K562 (cell line): ENCODE data around the gene MAML3. TPM values are rescaled to one million over a fixed set of nuclear protein-coding genes. Genes with fewer than 3 reads are reported as not detected.
A peak's percentile ranks its signal among the peaks of the same experiment; 100 is the strongest.

Experiments
- HOXB6 ChIP-seq: fragments of 250-450 bp; sonication (Bioruptor Pico); IDR thresholded peaks from 2 replicates; pipeline ENCODE4 v1.5.1; 2022; ENCODE audit warnings: mild to moderate bottlenecking, borderline replicate concordance
- MIER1 ChIP-seq: fragments of 450-650 bp; IDR thresholded peaks from 2 replicates; pipeline ENCODE4 v1.6.1; 2016; ENCODE audit warnings: antibody characterized with exemption, mild to moderate bottlenecking, low read depth
- MYC ChIP-seq, 2 experiments: fragments of 250-450 bp in 1 of 2; sonication (Bioruptor Pico) in 1 of 2; IDR thresholded peaks; 2 replicates each; pipeline versions ENCODE4 v1.5.1 to v1.6.1; 2012 to 2021; ENCODE audit warnings: low read depth in 2 of 2, borderline replicate concordance in 1 of 2, improper control_type of control experiment in 1 of 2, low read length in 1 of 2, mild to moderate bottlenecking in 1 of 2, moderate library complexity in 1 of 2
- NFE2L1 ChIP-seq: fragments of 450-650 bp; IDR thresholded peaks from 2 replicates; pipeline ENCODE4 v1.6.1; 2016; ENCODE audit warnings: missing genetic modification characterization, low read depth, mild to moderate bottlenecking, missing compliant biosample characterization, moderate library complexity, borderline replicate concordance
- POLR3A ChIP-seq: IDR thresholded peaks from 2 replicates; pipeline ENCODE4 v1.6.1; 2011; ENCODE audit warnings: borderline replicate concordance, mild to moderate bottlenecking, moderate library complexity; ENCODE audit not compliant: insufficient read length, insufficient read depth; ENCODE audit errors: extremely low read depth
- RCOR1 ChIP-seq, 2 experiments: IDR thresholded peaks; 2 replicates each; pipeline ENCODE4 v1.6.1; 2012; ENCODE audit warnings: low read depth in 2 of 2, low read length in 2 of 2, borderline replicate concordance in 1 of 2, improper control_type of control experiment in 1 of 2
- SAP30 ChIP-seq: fragments of 200-600 bp; sonication (generic); IDR thresholded peaks from 2 replicates; pipeline ENCODE4 v1.6.1; 2012; ENCODE audit warnings: borderline replicate concordance, low read depth, mild to moderate bottlenecking, moderate library complexity, low read length, control low read depth, inconsistent platforms; ENCODE audit not compliant: insufficient read depth, poor library complexity, severe bottlenecking
- SIX5 ChIP-seq, 2 experiments: IDR thresholded peaks; 2 replicates each; pipeline ENCODE4 v1.6.1; 2011; ENCODE audit warnings: low read length in 2 of 2, borderline replicate concordance in 1 of 2, low read depth in 1 of 2, mild to moderate bottlenecking in 1 of 2, moderate library complexity in 1 of 2; ENCODE audit not compliant: insufficient read depth in 1 of 2
- SPI1 ChIP-seq: IDR thresholded peaks from 2 replicates; pipeline ENCODE4 v1.6.1; 2011; ENCODE audit warnings: low read depth, low read length, control low read depth, borderline replicate concordance
- TAF9B ChIP-seq: fragments of 450-650 bp; IDR thresholded peaks from 2 replicates; pipeline ENCODE4 v1.6.1; 2018; ENCODE audit warnings: mild to moderate bottlenecking; ENCODE audit not compliant: partially characterized antibody
- THRAP3 ChIP-seq: fragments of 450-650 bp; IDR thresholded peaks from 2 replicates; pipeline ENCODE4 v1.6.1; 2016; ENCODE audit warnings: mild to moderate bottlenecking, inconsistent platforms, borderline replicate concordance
- ZBTB17 ChIP-seq: fragments of 450-650 bp; formaldehyde crosslinking; IDR thresholded peaks from 2 replicates; pipeline ENCODE4 v1.4.0; 2020; ENCODE audit warnings: mild to moderate bottlenecking
- ZKSCAN8 ChIP-seq: fragments of 200-800 bp; sonication (Bioruptor generic); IDR thresholded peaks from 2 replicates; pipeline ENCODE4 v1.6.1; 2016; ENCODE audit warnings: missing genetic modification characterization, missing compliant biosample characterization
- ZNF175 ChIP-seq: fragments of 200-800 bp; sonication (Bioruptor generic); IDR thresholded peaks from 2 replicates; pipeline ENCODE4 v1.6.1; 2016; ENCODE audit warnings: low read depth, mild to moderate bottlenecking, missing genetic modification characterization, missing compliant biosample characterization
- ZNF589 ChIP-seq: fragments of 200-800 bp; sonication (Bioruptor generic); IDR thresholded peaks from 2 replicates; pipeline ENCODE4 v1.6.1; 2016; ENCODE audit warnings: low read depth, missing genetic modification characterization, missing compliant biosample characterization
- ZNF696 ChIP-seq: fragments of 250-450 bp; sonication (Bioruptor Pico); conservative IDR thresholded peaks from 2 replicates; pipeline ENCODE4 v1.4.0; 2020; ENCODE audit warnings: mild to moderate bottlenecking, moderate library complexity
- polyA plus RNA-seq, 8 experiments: library from polyadenylated mRNA; depleted of rRNA in 4 of 8; stranded (reverse) in 5 of 8; unstranded in 3 of 8; fragments of >200 nt; fragmentation: Nextera tagmentation in 2 of 8; fragmentation: Illumina TruSeq in 1 of 8; extraction: Ambion mirVana in 2 of 8; extraction: Trizol in 1 of 8; gene quantifications; 2 replicates each; pipeline versions ENCODE4 v1.2.1 to v1.2.3, GENCODE V29; 2011 to 2014; ENCODE audit warnings: inconsistent platforms in 1 of 8, missing spikeins in 1 of 8
- total RNA-seq, 7 experiments: library from RNA; depleted of rRNA in 6 of 7; stranded (reverse); fragments of >200 nt in 6 of 7; fragmentation: Illumina TruSeq in 2 of 7; extraction: Trizol in 2 of 7; gene quantifications; 2 replicates each; pipeline versions ENCODE4 v1.2.1 to v1.2.3, GENCODE V29; 2011 to 2021; ENCODE audit warnings: low replicate concordance in 1 of 7
- TF ChIP-seq, protein P1 (sequence below): fragments of 150-350 bp; IDR thresholded peaks from 2 replicates; pipeline ENCODE4 v1.6.1; 2014; ENCODE audit warnings: low read depth, mild to moderate bottlenecking, low read length, borderline replicate concordance
- TF ChIP-seq, protein P2 (sequence below): fragments of 450-650 bp; conservative IDR thresholded peaks from 2 replicates; pipeline ENCODE4 v1.6.1; 2016; ENCODE audit warnings: missing genetic modification characterization, low read depth, mild to moderate bottlenecking, missing compliant biosample characterization, moderate library complexity
- TF ChIP-seq, protein P3 (sequence below): fragments of 250-450 bp; sonication (Bioruptor Pico); IDR thresholded peaks from 2 replicates; pipeline ENCODE4 v1.8.0; 2022; ENCODE audit warnings: inconsistent platforms, mild to moderate bottlenecking, moderate library complexity, borderline replicate concordance

MAML3 gene
- total and polyA plus RNA-seq, 9 of the 15 experiments (the other 6 are each of a cell fraction or from before 2014, with no cell fraction given) = 0.01 to 0.55 (median 0.25) TPM

DNA sequence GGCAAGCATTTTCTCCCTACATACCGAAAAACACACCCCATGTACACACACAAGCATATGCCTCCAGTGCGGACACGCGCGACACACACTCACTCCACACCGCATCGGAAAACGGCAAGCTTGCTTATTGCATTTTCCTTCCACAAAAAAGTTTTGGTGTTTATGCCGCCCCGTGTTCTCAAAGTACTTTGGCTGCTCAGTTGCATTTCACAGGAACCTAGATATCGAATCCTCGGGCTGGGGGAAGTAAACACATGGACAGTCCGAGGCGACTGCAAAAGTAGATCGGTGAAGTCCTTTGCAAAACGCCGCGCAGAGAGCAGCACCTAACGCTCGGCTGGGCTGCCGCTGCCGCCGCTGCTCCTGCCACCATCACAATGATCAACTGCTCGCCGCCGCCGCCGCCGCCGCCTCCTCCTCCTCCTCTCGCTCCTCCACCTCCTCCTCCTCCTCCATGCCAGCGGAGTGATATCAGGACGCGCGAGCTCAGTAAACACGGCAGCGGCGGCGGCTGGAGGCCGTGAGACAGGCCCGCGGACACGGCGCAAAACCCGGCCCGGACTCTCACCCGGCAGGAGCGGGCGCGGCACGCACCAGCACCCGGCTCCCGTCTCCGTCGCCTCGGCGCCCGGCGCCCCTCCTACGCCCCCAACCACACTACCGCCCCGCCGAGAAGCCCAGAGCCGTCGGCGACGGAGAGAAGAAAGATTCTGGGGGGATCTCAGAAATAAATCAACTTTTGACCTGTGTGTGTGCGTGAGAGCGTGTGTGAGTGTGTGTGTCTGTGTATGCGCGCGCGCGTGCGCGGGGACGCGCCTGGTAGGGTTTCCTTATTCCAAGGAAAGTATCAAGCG, at the start of gene MAML3 (continued):
- TF ChIP-seq TAF9B (no peak), RCOR1 (IDR thresholded peaks at IDR 0.05; ENCODE audit: borderline replicate concordance in 1 of 2, low read depth in 2 of 2, low read length in 2 of 2) (peak in 1 of 2 experiments; percentile 72; a peak in 2 of 4 replicates), ZNF696 (CRISPR knock-in tag) (no peak), HOXB6 (no peak), SIX5 (IDR thresholded peaks at IDR 0.05; ENCODE audit: borderline replicate concordance in 1 of 2, insufficient read depth in 1 of 2, low read depth in 1 of 2, low read length in 2 of 2) (no peak), ZKSCAN8 (no peak), ZNF589 (CRISPR knock-in tag) (peak; percentile 52; the same call in 1 of the 2 replicates), NFE2L1 (tag) (no peak), SPI1 (no peak), THRAP3 (no peak), SAP30 (peak; percentile 4), MIER1 (no peak), MYC (IDR thresholded peaks at IDR 0.05; ENCODE audit: low read depth, low read length) (peak; percentile 79), MYC (CRISPR knock-in tag; IDR thresholded peaks at IDR 0.05; ENCODE audit: borderline replicate concordance, low read depth) (no peak; the same call in 1 of the 2 replicates), POLR3A (no peak), ZNF175 (CRISPR knock-in tag) (peak; percentile 68), ZBTB17 (CRISPR knock-in tag) (no peak)
- TF ChIP-seq, protein P1, sequence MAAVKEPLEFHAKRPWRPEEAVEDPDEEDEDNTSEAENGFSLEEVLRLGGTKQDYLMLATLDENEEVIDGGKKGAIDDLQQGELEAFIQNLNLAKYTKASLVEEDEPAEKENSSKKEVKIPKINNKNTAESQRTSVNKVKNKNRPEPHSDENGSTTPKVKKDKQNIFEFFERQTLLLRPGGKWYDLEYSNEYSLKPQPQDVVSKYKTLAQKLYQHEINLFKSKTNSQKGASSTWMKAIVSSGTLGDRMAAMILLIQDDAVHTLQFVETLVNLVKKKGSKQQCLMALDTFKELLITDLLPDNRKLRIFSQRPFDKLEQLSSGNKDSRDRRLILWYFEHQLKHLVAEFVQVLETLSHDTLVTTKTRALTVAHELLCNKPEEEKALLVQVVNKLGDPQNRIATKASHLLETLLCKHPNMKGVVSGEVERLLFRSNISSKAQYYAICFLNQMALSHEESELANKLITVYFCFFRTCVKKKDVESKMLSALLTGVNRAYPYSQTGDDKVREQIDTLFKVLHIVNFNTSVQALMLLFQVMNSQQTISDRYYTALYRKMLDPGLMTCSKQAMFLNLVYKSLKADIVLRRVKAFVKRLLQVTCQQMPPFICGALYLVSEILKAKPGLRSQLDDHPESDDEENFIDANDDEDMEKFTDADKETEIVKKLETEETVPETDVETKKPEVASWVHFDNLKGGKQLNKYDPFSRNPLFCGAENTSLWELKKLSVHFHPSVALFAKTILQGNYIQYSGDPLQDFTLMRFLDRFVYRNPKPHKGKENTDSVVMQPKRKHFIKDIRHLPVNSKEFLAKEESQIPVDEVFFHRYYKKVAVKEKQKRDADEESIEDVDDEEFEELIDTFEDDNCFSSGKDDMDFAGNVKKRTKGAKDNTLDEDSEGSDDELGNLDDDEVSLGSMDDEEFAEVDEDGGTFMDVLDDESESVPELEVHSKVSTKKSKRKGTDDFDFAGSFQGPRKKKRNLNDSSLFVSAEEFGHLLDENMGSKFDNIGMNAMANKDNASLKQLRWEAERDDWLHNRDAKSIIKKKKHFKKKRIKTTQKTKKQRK = no peak
- TF ChIP-seq, protein P2, sequence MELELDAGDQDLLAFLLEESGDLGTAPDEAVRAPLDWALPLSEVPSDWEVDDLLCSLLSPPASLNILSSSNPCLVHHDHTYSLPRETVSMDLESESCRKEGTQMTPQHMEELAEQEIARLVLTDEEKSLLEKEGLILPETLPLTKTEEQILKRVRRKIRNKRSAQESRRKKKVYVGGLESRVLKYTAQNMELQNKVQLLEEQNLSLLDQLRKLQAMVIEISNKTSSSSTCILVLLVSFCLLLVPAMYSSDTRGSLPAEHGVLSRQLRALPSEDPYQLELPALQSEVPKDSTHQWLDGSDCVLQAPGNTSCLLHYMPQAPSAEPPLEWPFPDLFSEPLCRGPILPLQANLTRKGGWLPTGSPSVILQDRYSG = 0 out of 2 replicates have a peak, but pooled peaks have one; percentile 67
- TF ChIP-seq, protein P3, sequence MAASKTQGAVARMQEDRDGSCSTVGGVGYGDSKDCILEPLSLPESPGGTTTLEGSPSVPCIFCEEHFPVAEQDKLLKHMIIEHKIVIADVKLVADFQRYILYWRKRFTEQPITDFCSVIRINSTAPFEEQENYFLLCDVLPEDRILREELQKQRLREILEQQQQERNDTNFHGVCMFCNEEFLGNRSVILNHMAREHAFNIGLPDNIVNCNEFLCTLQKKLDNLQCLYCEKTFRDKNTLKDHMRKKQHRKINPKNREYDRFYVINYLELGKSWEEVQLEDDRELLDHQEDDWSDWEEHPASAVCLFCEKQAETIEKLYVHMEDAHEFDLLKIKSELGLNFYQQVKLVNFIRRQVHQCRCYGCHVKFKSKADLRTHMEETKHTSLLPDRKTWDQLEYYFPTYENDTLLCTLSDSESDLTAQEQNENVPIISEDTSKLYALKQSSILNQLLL (CRISPR knock-in tag) = no peak
